Neural progenitor cell (in vitro differentiated cells): ENCODE results near the gene UNC45B. TPM values are rescaled to one million over a fixed set of nuclear protein-coding genes. Genes with fewer than 3 reads are reported as not detected.

Experiments used
- DNase-seq: peaks from one replicate; pipeline ENCODE4 v3.0.0-alpha.2; 2016; ENCODE audit warnings: low spot score
- H2AFZ ChIP-seq: fragments of 200-600 bp; sonication (generic); replicated peaks from 2 replicates; pipeline ENCODE4 v1.6.1; 2016; ENCODE audit warnings: antibody characterized with exemption
- H3F3A ChIP-seq: fragments of 200-600 bp; sonication (generic); 2 replicates; pipeline ENCODE4 v1.6.1; 2016; ENCODE audit warnings: antibody characterized with exemption, low read depth
- H3K27ac ChIP-seq: fragments of 200-600 bp; sonication (generic); 2 replicates; pipeline ENCODE4 v1.5.1; 2016; ENCODE audit warnings: mild to moderate bottlenecking
- H3K27me3 ChIP-seq: fragments of 200-600 bp; sonication (generic); 2 replicates; pipeline ENCODE4 v1.6.1; 2016; ENCODE audit warnings: mild to moderate bottlenecking, moderate library complexity
- H3K36me3 ChIP-seq: fragments of 200-600 bp; sonication (generic); 2 replicates; pipeline ENCODE4 v1.5.1; 2016
- H3K4me1 ChIP-seq: fragments of 200-600 bp; sonication (generic); 2 replicates; pipeline ENCODE4 v1.6.1; 2016; ENCODE audit warnings: mixed run types
- H3K4me2 ChIP-seq: fragments of 200-600 bp; sonication (generic); 2 replicates; pipeline ENCODE4 v1.6.1; 2016
- H3K4me3 ChIP-seq: fragments of 200-600 bp; sonication (generic); 2 replicates; pipeline ENCODE4 v1.5.1; 2016
- H3K79me2 ChIP-seq: fragments of 200-600 bp; sonication (generic); 2 replicates; pipeline ENCODE4 v1.6.1; 2016; ENCODE audit warnings: low read depth
- H3K9ac ChIP-seq: fragments of 200-600 bp; sonication (generic); 2 replicates; pipeline ENCODE4 v1.6.1; 2016
- H3K9me3 ChIP-seq: fragments of 200-600 bp; sonication (generic); 2 replicates; pipeline ENCODE4 v1.5.1; 2016; ENCODE audit warnings: low read depth
- H4K20me1 ChIP-seq: fragments of 200-600 bp; sonication (generic); 2 replicates; pipeline ENCODE4 v1.6.1; 2016; ENCODE audit warnings: low read depth
- H3K27ac Mint-ChIP-seq: 3 replicates; pipeline ENCODE4 v1.8.0; 2021; ENCODE audit warnings: mixed read lengths
- H3K27me3 Mint-ChIP-seq: 2 replicates; pipeline ENCODE4 v1.8.0; 2022; ENCODE audit warnings: low read depth, mild to moderate bottlenecking, inconsistent platforms, moderate library complexity, mixed read lengths; ENCODE audit not compliant: insufficient read depth
- H3K36me3 Mint-ChIP-seq: 3 replicates; pipeline ENCODE4 v1.8.0; 2021; ENCODE audit warnings: mixed read lengths
- H3K4me1 Mint-ChIP-seq: 3 replicates; pipeline ENCODE4 v1.8.0; 2021; ENCODE audit warnings: mixed read lengths
- H3K4me3 Mint-ChIP-seq: 3 replicates; pipeline ENCODE4 v1.8.0; 2021; ENCODE audit warnings: mild to moderate bottlenecking, moderate library complexity, mixed read lengths
- H3K9me3 Mint-ChIP-seq: 3 replicates; pipeline ENCODE4 v1.8.0; 2020; ENCODE audit warnings: mixed read lengths
- EZH2 ChIP-seq: fragments of 200-600 bp; sonication (generic); IDR thresholded peaks from 2 replicates; pipeline ENCODE4 v1.6.1; 2017; ENCODE audit warnings: antibody characterized with exemption, mild to moderate bottlenecking, moderate library complexity
- EZH2phosphoT487 ChIP-seq: fragments of 200-600 bp; sonication (generic); IDR thresholded peaks from 2 replicates; pipeline ENCODE4 v1.6.1; 2017; ENCODE audit warnings: antibody characterized with exemption
- total RNA-seq: library from RNA; depleted of rRNA; stranded (reverse); fragments of >200 nt; gene quantifications from 2 replicates; pipeline ENCODE4 v1.2.3, GENCODE V29; 2015; ENCODE audit warnings: low replicate concordance
- TF ChIP-seq, protein P1 (sequence below): fragments of 200-600 bp; sonication (generic); IDR thresholded peaks from 2 replicates; pipeline ENCODE4 v1.5.1; 2017; ENCODE audit warnings: antibody characterized with exemption, mild to moderate bottlenecking

UNC45B gene, protein sequence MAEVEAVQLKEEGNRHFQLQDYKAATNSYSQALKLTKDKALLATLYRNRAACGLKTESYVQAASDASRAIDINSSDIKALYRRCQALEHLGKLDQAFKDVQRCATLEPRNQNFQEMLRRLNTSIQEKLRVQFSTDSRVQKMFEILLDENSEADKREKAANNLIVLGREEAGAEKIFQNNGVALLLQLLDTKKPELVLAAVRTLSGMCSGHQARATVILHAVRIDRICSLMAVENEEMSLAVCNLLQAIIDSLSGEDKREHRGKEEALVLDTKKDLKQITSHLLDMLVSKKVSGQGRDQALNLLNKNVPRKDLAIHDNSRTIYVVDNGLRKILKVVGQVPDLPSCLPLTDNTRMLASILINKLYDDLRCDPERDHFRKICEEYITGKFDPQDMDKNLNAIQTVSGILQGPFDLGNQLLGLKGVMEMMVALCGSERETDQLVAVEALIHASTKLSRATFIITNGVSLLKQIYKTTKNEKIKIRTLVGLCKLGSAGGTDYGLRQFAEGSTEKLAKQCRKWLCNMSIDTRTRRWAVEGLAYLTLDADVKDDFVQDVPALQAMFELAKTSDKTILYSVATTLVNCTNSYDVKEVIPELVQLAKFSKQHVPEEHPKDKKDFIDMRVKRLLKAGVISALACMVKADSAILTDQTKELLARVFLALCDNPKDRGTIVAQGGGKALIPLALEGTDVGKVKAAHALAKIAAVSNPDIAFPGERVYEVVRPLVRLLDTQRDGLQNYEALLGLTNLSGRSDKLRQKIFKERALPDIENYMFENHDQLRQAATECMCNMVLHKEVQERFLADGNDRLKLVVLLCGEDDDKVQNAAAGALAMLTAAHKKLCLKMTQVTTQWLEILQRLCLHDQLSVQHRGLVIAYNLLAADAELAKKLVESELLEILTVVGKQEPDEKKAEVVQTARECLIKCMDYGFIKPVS
- total RNA-seq, result not detected in 2 replicates

DNA sequence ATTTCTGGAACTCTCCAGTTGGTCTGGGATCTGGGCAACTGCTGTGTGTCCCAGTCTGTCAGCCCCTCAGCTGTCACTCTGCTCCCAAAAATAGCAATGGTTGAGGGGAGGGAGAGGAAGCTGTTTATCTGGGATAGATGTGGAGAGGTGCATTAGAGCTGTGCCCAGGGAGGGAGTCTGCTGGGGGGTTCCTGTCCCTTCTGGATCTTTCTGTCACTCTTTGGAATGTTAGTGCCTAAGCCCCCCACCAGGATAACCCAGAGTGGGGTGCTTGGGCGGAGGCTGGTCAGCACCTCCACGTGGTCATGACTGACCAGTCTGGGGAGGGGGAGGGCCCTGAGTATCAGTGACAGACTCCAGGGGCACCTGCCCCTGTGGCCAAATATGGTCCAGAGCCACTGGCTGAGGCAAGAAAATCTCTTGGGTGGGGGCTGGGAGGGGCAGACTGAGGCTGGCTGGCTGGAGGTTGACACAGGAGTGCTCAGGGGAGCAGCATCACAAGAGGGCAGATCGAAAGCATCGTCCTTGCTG is at the start of gene UNC45B:
Gene UNC45B, plus strand, starts transcription at position 443 of the 531 bp plus-strand sequence. CDS start 447 bp downstream, outside the sequence.
- Histone ChIP-seq H4K20me1 (no peaks in the 10 kb centered on the region), H3K79me2 (no peaks in the 10 kb centered on the region), H3K9ac (no peak within 1 kb of the TSS), H3K27ac (no peak within 1 kb of the TSS), H3K4me3 (no peak within 1 kb of the TSS), H3K4me1 (no peaks in the 10 kb centered on the region), H3K36me3 (no peaks in the 10 kb centered on the region), H3K4me2 (no peak within 1 kb of the TSS), H3F3A (no peaks in the 10 kb centered on the region), H2AFZ (no peak within 1 kb of the TSS), H3K9me3 (no peaks in the 10 kb centered on the region), H3K27me3 (no peaks in the 10 kb centered on the region)
- no peaks in the 10 kb centered on the region for H3K36me3 Mint-ChIP-seq
- peaks cover 5% of the 10 kb centered on the region for H3K4me1 Mint-ChIP-seq
- H3K9me3 Mint-ChIP-seq, result no peaks in the 10 kb centered on the region
- H3K27me3 Mint-ChIP-seq, result peaks cover 6% of the 10 kb centered on the region
- TF ChIP-seq EZH2phosphoT487 (no peak), EZH2 (no peak)
- H3K27ac Mint-ChIP-seq, result peak within 1 kb of the TSS; percentile 33
- H3K4me3 Mint-ChIP-seq, result no peak within 1 kb of the TSS
- DNase-seq, result no peak

DNA sequence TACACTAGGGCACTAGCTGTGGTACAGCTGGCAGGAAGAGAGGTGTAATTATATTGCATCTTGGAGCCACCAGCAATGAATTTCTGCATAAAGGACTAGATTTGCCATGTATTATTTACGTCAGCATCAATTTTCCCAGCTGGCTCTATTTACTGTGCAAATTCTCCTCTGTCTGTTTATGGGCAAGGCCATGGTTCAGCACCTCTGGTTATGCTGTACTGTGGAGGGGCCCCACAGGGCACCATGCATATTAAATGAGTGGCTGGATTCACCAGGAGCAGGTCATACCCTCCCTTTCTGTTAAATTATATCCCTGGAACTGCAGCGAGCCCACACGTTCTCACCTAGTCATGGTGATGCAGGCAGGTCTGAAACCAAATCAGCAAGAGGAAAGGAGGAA is 47.7 kb upstream of the UNC45B start:
- Histone ChIP-seq H3F3A (no peaks in the 10 kb centered on the region), H3K36me3 (no peaks in the 10 kb centered on the region), H3K4me3 (no peak overlapping the region), H3K4me1 (no peaks in the 10 kb centered on the region), H3K4me2 (no peak overlapping the region), H3K27ac (no peak overlapping the region), H2AFZ (no peak overlapping the region), H3K79me2 (no peaks in the 10 kb centered on the region), H3K27me3 (no peaks in the 10 kb centered on the region), H4K20me1 (no peaks in the 10 kb centered on the region), H3K9ac (no peak overlapping the region), H3K9me3 (no peaks in the 10 kb centered on the region)
- Mint-ChIP-seq H3K27me3 (peaks cover 2% of the 10 kb centered on the region), H3K27ac (no peak overlapping the region), H3K9me3 (no peaks in the 10 kb centered on the region), H3K4me3 (no peak overlapping the region), H3K36me3 (no peaks in the 10 kb centered on the region), H3K4me1 (no peaks in the 10 kb centered on the region)
- no peak for DNase-seq
- TF ChIP-seq EZH2, result no peak
- no peak for TF ChIP-seq EZH2phosphoT487
- TF ChIP-seq, protein P1, sequence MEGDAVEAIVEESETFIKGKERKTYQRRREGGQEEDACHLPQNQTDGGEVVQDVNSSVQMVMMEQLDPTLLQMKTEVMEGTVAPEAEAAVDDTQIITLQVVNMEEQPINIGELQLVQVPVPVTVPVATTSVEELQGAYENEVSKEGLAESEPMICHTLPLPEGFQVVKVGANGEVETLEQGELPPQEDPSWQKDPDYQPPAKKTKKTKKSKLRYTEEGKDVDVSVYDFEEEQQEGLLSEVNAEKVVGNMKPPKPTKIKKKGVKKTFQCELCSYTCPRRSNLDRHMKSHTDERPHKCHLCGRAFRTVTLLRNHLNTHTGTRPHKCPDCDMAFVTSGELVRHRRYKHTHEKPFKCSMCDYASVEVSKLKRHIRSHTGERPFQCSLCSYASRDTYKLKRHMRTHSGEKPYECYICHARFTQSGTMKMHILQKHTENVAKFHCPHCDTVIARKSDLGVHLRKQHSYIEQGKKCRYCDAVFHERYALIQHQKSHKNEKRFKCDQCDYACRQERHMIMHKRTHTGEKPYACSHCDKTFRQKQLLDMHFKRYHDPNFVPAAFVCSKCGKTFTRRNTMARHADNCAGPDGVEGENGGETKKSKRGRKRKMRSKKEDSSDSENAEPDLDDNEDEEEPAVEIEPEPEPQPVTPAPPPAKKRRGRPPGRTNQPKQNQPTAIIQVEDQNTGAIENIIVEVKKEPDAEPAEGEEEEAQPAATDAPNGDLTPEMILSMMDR, result no peak

DNA sequence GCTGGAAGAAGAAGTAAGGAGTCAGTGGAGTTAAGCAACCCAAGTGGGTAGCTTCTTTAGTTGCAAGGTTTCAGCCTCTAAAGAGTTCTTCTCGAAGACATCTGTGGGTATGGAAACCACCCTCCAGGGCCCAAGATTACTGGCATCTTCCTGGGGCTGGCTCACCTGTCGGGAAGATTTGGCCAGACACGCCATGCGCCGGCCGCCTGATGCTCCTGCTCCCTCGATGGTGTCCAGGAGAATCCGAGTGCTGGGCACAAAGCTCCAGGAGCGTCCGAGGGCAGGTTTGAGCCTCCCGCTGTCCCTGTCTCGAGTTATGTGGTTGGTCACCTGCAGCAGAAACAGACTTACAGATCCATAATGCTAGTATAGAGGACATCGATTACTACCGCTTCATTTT is 46.6 kb upstream of the UNC45B start:
- Mint-ChIP-seq H3K27ac (no peak overlapping the region), H3K9me3 (no peaks in the 10 kb centered on the region)
- H3K27me3 ChIP-seq, result no peaks in the 10 kb centered on the region

More for the DNA sequence above, 46.6 kb upstream of the UNC45B start:
- H3K4me3 Mint-ChIP-seq, result no peak overlapping the region
- Histone ChIP-seq H3K36me3 (no peaks in the 10 kb centered on the region), H3K4me1 (no peaks in the 10 kb centered on the region), H3K27ac (no peak overlapping the region), H3K9ac (no peak overlapping the region), H4K20me1 (no peaks in the 10 kb centered on the region), H3F3A (no peaks in the 10 kb centered on the region), H3K4me3 (no peak overlapping the region), H2AFZ (no peak overlapping the region), H3K4me2 (no peak overlapping the region), H3K9me3 (no peaks in the 10 kb centered on the region), H3K79me2 (no peaks in the 10 kb centered on the region)
- no peak for DNase-seq
- peaks cover 2% of the 10 kb centered on the region for H3K36me3 Mint-ChIP-seq
- H3K27me3 Mint-ChIP-seq, result peaks cover 2% of the 10 kb centered on the region
- no peaks in the 10 kb centered on the region for H3K4me1 Mint-ChIP-seq
- TF ChIP-seq, protein P1, result no peak
- TF ChIP-seq EZH2phosphoT487 (no peak), EZH2 (no peak)
